NCI-H748 treated with DMSO at 0.1 percent for 48 hours (cell line): Measurements from ENCODE around the gene ACSF3.
A peak's percentile ranks its signal among the peaks of the same experiment; 100 is the strongest.

Source experiments
- DNase-seq: peaks from one replicate; lab custom pipeline; 2025; lab: John Stamatoyannopoulos, UW

The ACSF3 gene

GRCh38 chr16:89201439-89202377, 108.1 kb downstream of the ACSF3 start:
- DNase-seq = peak; percentile 66

DNA sequence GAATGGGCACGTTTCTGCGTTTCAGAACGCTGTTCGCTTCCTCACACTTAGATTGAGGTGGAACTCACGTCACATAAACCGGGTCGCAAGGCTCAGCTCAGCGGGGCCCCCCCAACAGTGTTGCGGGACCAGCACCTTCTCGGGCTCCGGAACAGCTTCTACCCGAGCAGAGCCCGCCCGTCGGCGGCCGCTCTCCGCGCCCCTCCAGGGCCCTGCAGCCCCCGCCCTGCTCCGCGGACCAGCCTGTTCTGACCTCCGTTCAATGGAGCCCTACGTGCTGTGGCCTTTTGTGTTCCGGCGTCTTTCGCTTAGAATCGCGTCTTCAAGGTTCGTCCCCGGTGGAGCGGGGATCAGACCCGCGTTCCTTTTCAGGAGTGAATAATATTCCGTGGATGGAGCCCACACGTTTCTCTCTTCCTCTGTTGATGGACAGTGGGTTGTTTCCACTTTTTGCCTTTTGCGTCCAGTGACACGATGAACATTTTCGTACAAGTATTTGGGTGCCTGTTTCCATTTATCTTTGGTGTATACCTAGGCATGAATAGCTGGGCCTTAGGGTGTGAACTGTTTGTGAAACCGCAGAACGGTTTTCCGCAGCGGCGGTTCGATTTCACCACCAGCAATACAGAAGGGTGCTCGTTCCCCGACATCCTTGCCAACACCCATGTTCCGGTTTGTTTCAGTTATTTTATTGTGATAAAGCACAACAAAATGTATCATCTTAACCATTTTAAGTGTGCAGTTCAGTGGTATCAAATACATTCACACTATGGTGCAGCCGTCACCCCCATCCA, 109.0 kb downstream of the ACSF3 start:
- no peak for DNase-seq
